Suprapubic skin (tissue), 3 donors: Measurements from ENCODE around the gene AMOTL1.

Experiments used
- POLR2AphosphoS5 ChIP-seq, 3 donors: sonication (generic); formaldehyde crosslinking; IDR thresholded peaks; one replicate each; pipeline ENCODE4 v1.6.1; 2017; ENCODE audit warnings: antibody characterized with exemption in 3 of 3
- TF ChIP-seq, protein P1 (sequence below), 2 donors: fragments of 200-600 bp in 1 of 2; fragments of 450-650 bp in 1 of 2; sonication (generic) in 1 of 2; IDR thresholded peaks; one replicate each; pipeline ENCODE4 v1.5.1; 2016 to 2019; ENCODE audit warnings: antibody characterized with exemption in 2 of 2, mild to moderate bottlenecking in 1 of 2, moderate library complexity in 1 of 2

DNA sequence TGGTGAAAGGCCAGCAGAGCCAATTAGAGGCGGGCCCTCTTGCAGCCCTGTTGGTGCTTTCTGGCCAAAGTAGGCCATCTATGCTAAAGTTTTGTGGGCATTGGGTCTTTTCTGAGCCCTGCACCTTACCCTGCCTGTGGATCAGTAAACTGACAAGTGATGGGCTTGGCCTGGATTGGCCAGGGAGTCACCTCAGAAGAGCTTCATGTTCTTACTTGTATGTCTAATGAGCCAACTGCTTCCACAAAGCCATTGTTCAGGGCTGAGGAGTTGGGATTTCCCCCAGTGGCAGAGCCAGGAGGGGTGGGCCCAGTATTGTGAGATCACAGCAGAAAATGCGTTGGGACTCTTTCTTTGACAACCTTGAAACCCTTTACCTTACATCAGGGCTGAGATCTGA is 114.8 kb downstream of the AMOTL1 start:
- TF ChIP-seq, protein P1, sequence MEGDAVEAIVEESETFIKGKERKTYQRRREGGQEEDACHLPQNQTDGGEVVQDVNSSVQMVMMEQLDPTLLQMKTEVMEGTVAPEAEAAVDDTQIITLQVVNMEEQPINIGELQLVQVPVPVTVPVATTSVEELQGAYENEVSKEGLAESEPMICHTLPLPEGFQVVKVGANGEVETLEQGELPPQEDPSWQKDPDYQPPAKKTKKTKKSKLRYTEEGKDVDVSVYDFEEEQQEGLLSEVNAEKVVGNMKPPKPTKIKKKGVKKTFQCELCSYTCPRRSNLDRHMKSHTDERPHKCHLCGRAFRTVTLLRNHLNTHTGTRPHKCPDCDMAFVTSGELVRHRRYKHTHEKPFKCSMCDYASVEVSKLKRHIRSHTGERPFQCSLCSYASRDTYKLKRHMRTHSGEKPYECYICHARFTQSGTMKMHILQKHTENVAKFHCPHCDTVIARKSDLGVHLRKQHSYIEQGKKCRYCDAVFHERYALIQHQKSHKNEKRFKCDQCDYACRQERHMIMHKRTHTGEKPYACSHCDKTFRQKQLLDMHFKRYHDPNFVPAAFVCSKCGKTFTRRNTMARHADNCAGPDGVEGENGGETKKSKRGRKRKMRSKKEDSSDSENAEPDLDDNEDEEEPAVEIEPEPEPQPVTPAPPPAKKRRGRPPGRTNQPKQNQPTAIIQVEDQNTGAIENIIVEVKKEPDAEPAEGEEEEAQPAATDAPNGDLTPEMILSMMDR (IDR thresholded peaks at IDR 0.05): no peak
- TF ChIP-seq POLR2AphosphoS5 (IDR thresholded peaks at IDR 0.05): no peak
